Neural crest cell (in vitro differentiated cells): Measurements from ENCODE around the gene CNTNAP2. TPM values are rescaled to one million over a fixed set of nuclear protein-coding genes. Genes with fewer than 3 reads are reported as not detected.

ENCODE experiments used
- DNase-seq: peaks from one replicate; pipeline ENCODE4 v3.0.0; 2021; ENCODE audit warnings: low read depth, mixed read lengths, low spot score
- H3K27ac Mint-ChIP-seq: one replicate; pipeline ENCODE4 v1.8.0; 2021; ENCODE audit warnings: mild to moderate bottlenecking, mixed read lengths; ENCODE audit not compliant: unreplicated experiment
- H3K27me3 Mint-ChIP-seq: 2 replicates; pipeline ENCODE4 v1.8.0; 2021; ENCODE audit warnings: low read depth, mild to moderate bottlenecking, mixed read lengths
- H3K36me3 Mint-ChIP-seq: 2 replicates; pipeline ENCODE4 v1.8.0; 2021; ENCODE audit warnings: low read depth, mild to moderate bottlenecking, mixed read lengths
- H3K4me1 Mint-ChIP-seq: 2 replicates; pipeline ENCODE4 v1.8.0; 2021; ENCODE audit warnings: mixed read lengths
- H3K4me3 Mint-ChIP-seq: one replicate; pipeline ENCODE4 v1.8.0; 2021; ENCODE audit warnings: mild to moderate bottlenecking, mixed read lengths
- H3K9me3 Mint-ChIP-seq: 2 replicates; pipeline ENCODE4 v1.8.0; 2021; ENCODE audit warnings: mixed read lengths
- CTCF ChIP-seq: fragments of 200-600 bp; sonication (generic); conservative IDR thresholded peaks from 2 replicates; pipeline ENCODE4 v1.5.0; 2021; ENCODE audit warnings: antibody characterized with exemption, mild to moderate bottlenecking
- total RNA-seq: library from RNA; stranded (reverse); gene quantifications from 2 replicates; pipeline ENCODE4 v1.2.1, GENCODE V29; 2021

Gene CNTNAP2
- total RNA-seq, 1 donor from 2014 or later, result 12.9 TPM

GRCh38 chr7:146492017-146492416 lies 375.4 kb downstream of the CNTNAP2 start:
- no peak for DNase-seq
- Mint-ChIP-seq H3K4me1 (no peaks in the 10 kb centered on the region), H3K27me3 (no peaks in the 10 kb centered on the region), H3K36me3 (no peaks in the 10 kb centered on the region), H3K27ac (no peak overlapping the region), H3K4me3 (no peak overlapping the region), H3K9me3 (peaks cover 2% of the 10 kb centered on the region)
- TF ChIP-seq CTCF, result no peak

GRCh38 chr7:146494952-146495596 lies 378.5 kb downstream of the CNTNAP2 start:
- DNase-seq, result no peak
- no peak overlapping the region for H3K4me3 Mint-ChIP-seq
- TF ChIP-seq CTCF, result no peak
- peaks cover 1% of the 10 kb centered on the region for H3K9me3 Mint-ChIP-seq
- no peaks in the 10 kb centered on the region for H3K36me3 Mint-ChIP-seq
- no peaks in the 10 kb centered on the region for H3K4me1 Mint-ChIP-seq
- no peaks in the 10 kb centered on the region for H3K27me3 Mint-ChIP-seq
- no peak overlapping the region for H3K27ac Mint-ChIP-seq

GRCh38 chr7:146496657-146497056 lies 380.1 kb downstream of the CNTNAP2 start:
- H3K9me3 Mint-ChIP-seq, result peaks cover 5% of the 10 kb centered on the region
- H3K27me3 Mint-ChIP-seq, result no peaks in the 10 kb centered on the region
- no peaks in the 10 kb centered on the region for H3K36me3 Mint-ChIP-seq
- H3K4me1 Mint-ChIP-seq, result no peaks in the 10 kb centered on the region
- no peak for TF ChIP-seq CTCF
- no peak for DNase-seq
- H3K4me3 Mint-ChIP-seq, result no peak overlapping the region
- no peak overlapping the region for H3K27ac Mint-ChIP-seq

GRCh38 chr7:146499970-146500369 lies 383.4 kb downstream of the CNTNAP2 start:
- Mint-ChIP-seq H3K4me1 (no peaks in the 10 kb centered on the region), H3K27ac (no peak overlapping the region), H3K36me3 (peaks cover 3% of the 10 kb centered on the region), H3K9me3 (peaks cover 19% of the 10 kb centered on the region), H3K27me3 (no peaks in the 10 kb centered on the region), H3K4me3 (no peak overlapping the region)
- DNase-seq, result no peak
- no peak for TF ChIP-seq CTCF

- Mint-ChIP-seq H3K9me3 (peaks cover 25% of the 10 kb centered on the region), H3K36me3 (peaks cover 3% of the 10 kb centered on the region), H3K4me3 (no peak overlapping the region), H3K27me3 (no peaks in the 10 kb centered on the region), H3K4me1 (no peaks in the 10 kb centered on the region), H3K27ac (no peak overlapping the region)
- no peak for DNase-seq
- TF ChIP-seq CTCF, result no peak
Measured at GRCh38 chr7:146503844-146504243, 387.2 kb downstream of the CNTNAP2 start.
